ENCODE measurements around the gene ATP13A4. TPM values are rescaled to one million over a fixed set of nuclear protein-coding genes. Genes with fewer than 3 reads are reported as not detected.

ATP13A4 gene
- polyA plus RNA-seq, 3 donors = 0.08 to 0.21 (median 0.19) TPM

- no peaks in the 10 kb centered on the region for H3K27me3 ChIP-seq (ENCODE audit: control insufficient read depth in 2 of 2, insufficient read depth in 2 of 2, low read length in 2 of 2)
- H2AFZ ChIP-seq (ENCODE audit: insufficient read depth, low read depth, low read length, poor library complexity, severe bottlenecking) = no peak overlapping the region
- TF ChIP-seq CTCF (IDR thresholded peaks at IDR 0.05) = peak; percentile 86
- no peak overlapping the region for H3K4me2 ChIP-seq (replicated peaks; ENCODE audit: extremely low read depth, low read length, poor library complexity, severe bottlenecking)
- Mint-ChIP-seq H3K27ac (no peak overlapping the region), H3K4me3 (no peak overlapping the region), H3K36me3 (no peaks in the 10 kb centered on the region), H3K27me3 (ENCODE audit: low read depth in 3 of 3) (peaks cover 0 to 3% (median 2%) of the 10 kb centered on the region in 3 donors), H3K9me3 (peaks cover 0 to 3% (median 0%) of the 10 kb centered on the region in 7 donors), H3K4me1 (peaks cover 5% of the 10 kb centered on the region)
- H3K4me1 ChIP-seq (ENCODE audit: control insufficient read depth in 1 of 2, insufficient read depth in 2 of 2, low read length in 2 of 2) = no peaks in the 10 kb centered on the region
- DNase-seq = peak; percentile 30 to 43 (median 38)
- no peaks in the 10 kb centered on the region for H3K79me2 ChIP-seq (ENCODE audit: insufficient read depth, low read length)
- H3K4me3 ChIP-seq (replicated peaks in 1 of 3; ENCODE audit: low read depth in 2 of 3, low read length in 3 of 3) = no peak overlapping the region
- no peaks in the 10 kb centered on the region for H3K36me3 ChIP-seq (replicated peaks in 1 of 2; ENCODE audit: control insufficient read depth in 1 of 2, insufficient read depth in 2 of 2, low read length in 2 of 2)
- no peak overlapping the region for H3K9ac ChIP-seq (ENCODE audit: insufficient read depth, low read length, poor library complexity, severe bottlenecking)
- no peak overlapping the region for H3K27ac ChIP-seq (ENCODE audit: low read depth in 1 of 2, low read length in 2 of 2)
- no peaks in the 10 kb centered on the region for H4K20me1 ChIP-seq (ENCODE audit: insufficient read depth, low read length)
- intact Hi-C loops (cut with micrococcal nuclease) = loop anchor here (5.0 to 10.0 kb wide), 3 partner anchors 110 to 758 kb away; no protein-coding TSS in a partner anchor
- WGBS (ENCODE audit: insufficient coverage) = 13% methylated on average over 8 of the region's 10 CpGs
- no peaks in the 10 kb centered on the region for H3K9me3 ChIP-seq (replicated peaks in 1 of 2; ENCODE audit: control insufficient read depth in 1 of 2, insufficient read depth in 1 of 2, low read length in 2 of 2)
Measured at GRCh38 chr3:193572426-193572908, 17.8 kb upstream of the ATP13A4 start.

GRCh38 chr3:193569119-193569518 lies 14.4 kb upstream of the ATP13A4 start:
- no peak for DNase-seq
- Mint-ChIP-seq H3K9me3 (peaks cover 0 to under 1% (median 0%) of the 10 kb centered on the region in 7 donors), H3K4me1 (peaks cover 5% of the 10 kb centered on the region), H3K27ac (no peak overlapping the region), H3K36me3 (no peaks in the 10 kb centered on the region), H3K4me3 (no peak overlapping the region), H3K27me3 (ENCODE audit: low read depth in 3 of 3) (peaks cover 0 to 3% (median 1%) of the 10 kb centered on the region in 3 donors)
- Histone ChIP-seq H3K9ac (ENCODE audit: insufficient read depth, low read length, poor library complexity, severe bottlenecking) (no peak overlapping the region), H3K27ac (ENCODE audit: low read depth in 1 of 2, low read length in 2 of 2) (no peak overlapping the region), H3K27me3 (ENCODE audit: control insufficient read depth in 2 of 2, insufficient read depth in 2 of 2, low read length in 2 of 2) (no peaks in the 10 kb centered on the region), H3K4me1 (ENCODE audit: control insufficient read depth in 1 of 2, insufficient read depth in 2 of 2, low read length in 2 of 2) (no peaks in the 10 kb centered on the region), H2AFZ (ENCODE audit: insufficient read depth, low read depth, low read length, poor library complexity, severe bottlenecking) (no peak overlapping the region), H3K9me3 (replicated peaks in 1 of 2; ENCODE audit: control insufficient read depth in 1 of 2, insufficient read depth in 1 of 2, low read length in 2 of 2) (no peaks in the 10 kb centered on the region), H4K20me1 (ENCODE audit: insufficient read depth, low read length) (no peaks in the 10 kb centered on the region), H3K79me2 (ENCODE audit: insufficient read depth, low read length) (no peaks in the 10 kb centered on the region), H3K4me2 (replicated peaks; ENCODE audit: extremely low read depth, low read length, poor library complexity, severe bottlenecking) (no peak overlapping the region), H3K36me3 (replicated peaks in 1 of 2; ENCODE audit: control insufficient read depth in 1 of 2, insufficient read depth in 2 of 2, low read length in 2 of 2) (no peaks in the 10 kb centered on the region), H3K4me3 (replicated peaks in 1 of 3; ENCODE audit: low read depth in 2 of 3, low read length in 3 of 3) (no peak overlapping the region)
- no CpG with 5 or more reads among the region's 2 CpGs for WGBS (ENCODE audit: insufficient coverage)
- intact Hi-C loops (cut with micrococcal nuclease) = no loop called here
- TF ChIP-seq CTCF (IDR thresholded peaks at IDR 0.05) = no peak

Data from CD14-positive monocyte (primary cell).